ENCODE results near the gene DDIT4L. TPM values are rescaled to one million over a fixed set of nuclear protein-coding genes. Genes with fewer than 3 reads are reported as not detected.

Gene DDIT4L
- total and polyA plus RNA-seq, 2 experiments from 2014 or later, result 3.4 to 7.0 TPM

GRCh38 chr4:100147198-100147597 lies 43.1 kb downstream of the DDIT4L start:
- Mint-ChIP-seq H3K4me1 (no peaks in the 10 kb centered on the region), H3K4me3 (no peak overlapping the region), H3K36me3 (ENCODE audit: low read depth) (no peaks in the 10 kb centered on the region), H3K27me3 (ENCODE audit: insufficient read depth, low read depth, poor library complexity) (no peaks in the 10 kb centered on the region), H3K9me3 (no peaks in the 10 kb centered on the region), H3K27ac (no peak overlapping the region)
- Histone ChIP-seq H3K79me2 (replicated peaks; ENCODE audit: insufficient read depth) (no peaks in the 10 kb centered on the region), H3K9me2 (ENCODE audit: insufficient read depth) (no peaks in the 10 kb centered on the region), H3K27me3 (ENCODE audit: insufficient read depth) (no peaks in the 10 kb centered on the region), H4K20me1 (replicated peaks; ENCODE audit: insufficient read depth) (no peaks in the 10 kb centered on the region), H3K4me1 (ENCODE audit: insufficient read depth) (no peaks in the 10 kb centered on the region), H3K4me3 (no peak overlapping the region), H3F3A (replicated peaks; ENCODE audit: low read depth) (no peaks in the 10 kb centered on the region), H3K36me3 (ENCODE audit: insufficient read depth) (no peaks in the 10 kb centered on the region), H2AFZ (no peak overlapping the region), H3K4me2 (no peak overlapping the region), H3K27ac (ENCODE audit: low read depth) (no peak overlapping the region)
- TF ChIP-seq EZH2phosphoT487 (IDR thresholded peaks at IDR 0.05; ENCODE audit: unreplicated experiment) (no peak), STAT1 (IDR thresholded peaks at IDR 0.05; ENCODE audit: unreplicated experiment) (no peak), NANOG (IDR thresholded peaks at IDR 0.05; ENCODE audit: borderline replicate concordance) (no peak), ZNF331 (CRISPR knock-in tag; IDR thresholded peaks at IDR 0.05; ENCODE audit: low read depth) (no peak), ZNF114 (CRISPR knock-in tag; IDR thresholded peaks at IDR 0.05) (no peak), ETS1 (IDR thresholded peaks at IDR 0.05) (no peak), CREB1 (CRISPR knock-in tag; IDR thresholded peaks at IDR 0.05; ENCODE audit: low read depth) (no peak), EZH2 (IDR thresholded peaks at IDR 0.05; ENCODE audit: low read depth, unreplicated experiment) (no peak), CTCF (conservative IDR thresholded peaks at IDR 0.05; ENCODE audit: low read depth in 2 of 2) (no peak), JUNB (IDR thresholded peaks at IDR 0.05; ENCODE audit: unreplicated experiment) (no peak)
- DNase-seq (ENCODE audit: low spot score) (no peak), ATAC-seq (no peak)

GRCh38 chr4:100146756-100147155 lies 43.5 kb downstream of the DDIT4L start:
- Histone ChIP-seq H3K4me1 (ENCODE audit: insufficient read depth) (no peaks in the 10 kb centered on the region), H3K9me2 (ENCODE audit: insufficient read depth) (no peaks in the 10 kb centered on the region), H3K27me3 (ENCODE audit: insufficient read depth) (no peaks in the 10 kb centered on the region), H3K36me3 (ENCODE audit: insufficient read depth) (no peaks in the 10 kb centered on the region), H2AFZ (no peak overlapping the region), H3K4me3 (no peak overlapping the region), H3K27ac (ENCODE audit: low read depth) (no peak overlapping the region), H3F3A (replicated peaks; ENCODE audit: low read depth) (no peaks in the 10 kb centered on the region), H4K20me1 (replicated peaks; ENCODE audit: insufficient read depth) (no peaks in the 10 kb centered on the region), H3K79me2 (replicated peaks; ENCODE audit: insufficient read depth) (no peaks in the 10 kb centered on the region), H3K4me2 (no peak overlapping the region)
- no peak for DNase-seq (ENCODE audit: low spot score)
- H3K27ac Mint-ChIP-seq, result no peak overlapping the region
- H3K4me3 Mint-ChIP-seq, result no peak overlapping the region
- no peaks in the 10 kb centered on the region for H3K36me3 Mint-ChIP-seq (ENCODE audit: low read depth)
- no peaks in the 10 kb centered on the region for H3K4me1 Mint-ChIP-seq
- no peaks in the 10 kb centered on the region for H3K27me3 Mint-ChIP-seq (ENCODE audit: insufficient read depth, low read depth, poor library complexity)
- H3K9me3 Mint-ChIP-seq, result no peaks in the 10 kb centered on the region
- ATAC-seq, result no peak
- TF ChIP-seq ZNF462 (CRISPR knock-in tag; IDR thresholded peaks at IDR 0.05), result no peak
- no peak for TF ChIP-seq NANOG (IDR thresholded peaks at IDR 0.05; ENCODE audit: borderline replicate concordance)
- no peak for TF ChIP-seq JUNB (IDR thresholded peaks at IDR 0.05; ENCODE audit: unreplicated experiment)
- no peak for TF ChIP-seq POLR2AphosphoS5 (IDR thresholded peaks at IDR 0.05; ENCODE audit: low read depth)
- no peak for TF ChIP-seq ZNF331 (CRISPR knock-in tag; IDR thresholded peaks at IDR 0.05; ENCODE audit: low read depth)
